Peyer's patch (tissue), 4 donors: ENCODE results near the gene TNNI3K. TPM values are rescaled to one million over a fixed set of nuclear protein-coding genes. Genes with fewer than 3 reads are reported as not detected.

Experiments
- DNase-seq, 3 donors: peaks; one replicate each; pipeline ENCODE4 v3.0.0-alpha.2; 2017 to 2019
- H3K27ac ChIP-seq, 4 donors: fragments of 200-600 bp; sonication (generic); one replicate each; pipeline ENCODE4 v1.5.1; 2016 to 2019
- H3K27me3 ChIP-seq, 2 donors: fragments of 200-600 bp; sonication (generic); one replicate each; pipeline ENCODE4 v1.5.1; 2019
- H3K36me3 ChIP-seq, 3 donors: fragments of 200-600 bp; sonication (generic); one replicate each; pipeline ENCODE4 v1.5.1; 2016 to 2019
- H3K4me1 ChIP-seq, 4 donors: fragments of 200-600 bp; sonication (generic); one replicate each; pipeline ENCODE4 v1.5.1; 2016 to 2019
- H3K4me3 ChIP-seq, 4 donors: fragments of 200-600 bp; sonication (generic); 1 replicate in 3 of 4; 2 replicates in 1 of 4; pipeline ENCODE4 v1.5.1; 2016 to 2019; ENCODE audit warnings: mild to moderate bottlenecking in 1 of 4
- H3K9me3 ChIP-seq, 4 donors: fragments of 200-600 bp; sonication (generic); one replicate each; pipeline ENCODE4 v1.5.1; 2016 to 2019; ENCODE audit warnings: mild to moderate bottlenecking in 1 of 4
- POLR2A ChIP-seq, 2 donors: fragments of 450-650 bp; IDR thresholded peaks; one replicate each; pipeline ENCODE4 v1.5.1; 2017; ENCODE audit warnings: antibody characterized with exemption in 2 of 2, mild to moderate bottlenecking in 2 of 2, moderate library complexity in 2 of 2
- total RNA-seq, 4 donors: library from RNA; depleted of rRNA; stranded (reverse); fragments of >200 nt; gene quantifications; one replicate each; pipeline ENCODE4 v1.1.0, GENCODE V29; 2016
- TF ChIP-seq, protein P1 (sequence below), 6 experiments: fragments of 450-650 bp in 4 of 6; fragments of 200-600 bp in 2 of 6; sonication (generic) in 1 of 6; IDR thresholded peaks; one replicate each; pipeline ENCODE4 v1.5.1; 2017 to 2019; ENCODE audit warnings: antibody characterized with exemption in 6 of 6, mild to moderate bottlenecking in 3 of 6, moderate library complexity in 1 of 6

The TNNI3K gene
- total RNA-seq, 4 donors from 2014 or later, result 2.0 TPM; not detected in 3

DNA sequence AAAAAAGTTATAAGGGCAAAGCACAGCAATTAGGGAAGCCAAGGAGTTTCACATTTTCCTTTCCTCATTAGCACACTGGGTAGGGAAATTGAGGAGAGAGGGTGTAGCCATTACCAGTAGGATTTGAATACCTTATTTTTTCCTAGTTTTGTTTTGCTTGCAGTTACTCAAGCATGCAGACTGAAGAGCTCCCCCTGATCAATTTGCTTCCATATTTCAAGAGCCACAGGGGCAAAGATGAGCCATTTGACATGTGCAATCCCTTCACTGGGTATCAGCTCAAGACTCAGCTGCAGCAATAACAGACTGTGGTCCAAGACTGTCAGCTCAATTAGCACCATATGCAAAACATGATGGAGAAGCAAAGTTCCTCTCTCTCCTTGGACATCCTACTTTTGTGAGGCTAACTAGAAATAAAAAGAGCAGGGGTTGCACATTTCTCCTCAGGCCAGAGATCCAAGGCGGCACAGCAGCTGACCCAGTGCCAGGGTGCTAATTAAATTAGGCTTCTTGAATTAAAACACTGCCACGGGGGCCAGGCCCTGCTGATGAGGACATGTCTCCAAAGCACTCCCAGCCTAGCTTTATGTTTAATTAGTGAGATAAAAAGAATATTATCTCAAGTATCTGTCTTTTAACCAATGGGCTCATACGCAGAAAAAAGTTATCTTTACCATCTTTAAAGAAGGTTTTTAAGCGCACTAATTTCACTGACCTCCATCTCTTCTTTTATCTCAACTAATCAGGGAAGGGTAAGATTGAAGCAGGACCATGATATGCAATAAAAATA is 314.0 kb downstream of the TNNI3K start:
- no peak for DNase-seq
- no peaks in the 10 kb centered on the region for H3K4me1 ChIP-seq
- H3K27me3 ChIP-seq, result no peaks in the 10 kb centered on the region
- TF ChIP-seq POLR2A (IDR thresholded peaks at IDR 0.05), result no peak
- TF ChIP-seq, protein P1, sequence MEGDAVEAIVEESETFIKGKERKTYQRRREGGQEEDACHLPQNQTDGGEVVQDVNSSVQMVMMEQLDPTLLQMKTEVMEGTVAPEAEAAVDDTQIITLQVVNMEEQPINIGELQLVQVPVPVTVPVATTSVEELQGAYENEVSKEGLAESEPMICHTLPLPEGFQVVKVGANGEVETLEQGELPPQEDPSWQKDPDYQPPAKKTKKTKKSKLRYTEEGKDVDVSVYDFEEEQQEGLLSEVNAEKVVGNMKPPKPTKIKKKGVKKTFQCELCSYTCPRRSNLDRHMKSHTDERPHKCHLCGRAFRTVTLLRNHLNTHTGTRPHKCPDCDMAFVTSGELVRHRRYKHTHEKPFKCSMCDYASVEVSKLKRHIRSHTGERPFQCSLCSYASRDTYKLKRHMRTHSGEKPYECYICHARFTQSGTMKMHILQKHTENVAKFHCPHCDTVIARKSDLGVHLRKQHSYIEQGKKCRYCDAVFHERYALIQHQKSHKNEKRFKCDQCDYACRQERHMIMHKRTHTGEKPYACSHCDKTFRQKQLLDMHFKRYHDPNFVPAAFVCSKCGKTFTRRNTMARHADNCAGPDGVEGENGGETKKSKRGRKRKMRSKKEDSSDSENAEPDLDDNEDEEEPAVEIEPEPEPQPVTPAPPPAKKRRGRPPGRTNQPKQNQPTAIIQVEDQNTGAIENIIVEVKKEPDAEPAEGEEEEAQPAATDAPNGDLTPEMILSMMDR (IDR thresholded peaks at IDR 0.05), result no peak
- H3K9me3 ChIP-seq, result no peaks in the 10 kb centered on the region
- no peak overlapping the region for H3K4me3 ChIP-seq
- H3K27ac ChIP-seq, result no peak overlapping the region
- no peaks in the 10 kb centered on the region for H3K36me3 ChIP-seq

DNA sequence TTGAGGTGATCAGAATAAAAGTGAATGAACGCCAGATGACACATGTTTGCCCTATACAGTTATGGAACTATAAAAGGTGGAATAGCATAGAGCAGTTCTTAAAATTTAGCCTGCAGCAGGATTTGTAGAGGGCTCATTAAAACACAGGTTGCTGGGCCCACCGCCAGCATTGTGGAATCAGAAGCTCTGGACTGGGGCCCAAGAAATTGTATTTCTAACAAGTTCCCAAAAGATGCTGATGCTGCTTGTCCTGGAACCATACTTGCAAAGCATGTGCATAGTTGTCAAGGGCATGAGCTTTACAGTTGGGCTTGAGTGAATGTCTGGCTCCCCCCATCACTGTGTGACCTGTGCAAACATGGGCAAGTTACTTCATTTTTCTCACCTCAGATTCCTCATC is 314.7 kb downstream of the TNNI3K start:
- no peaks in the 10 kb centered on the region for H3K9me3 ChIP-seq
- no peak overlapping the region for H3K4me3 ChIP-seq
- no peak overlapping the region for H3K27ac ChIP-seq
- no peak for DNase-seq
- no peaks in the 10 kb centered on the region for H3K4me1 ChIP-seq
- TF ChIP-seq POLR2A (IDR thresholded peaks at IDR 0.05), result no peak
- TF ChIP-seq, protein P1 (IDR thresholded peaks at IDR 0.05), result no peak
- no peaks in the 10 kb centered on the region for H3K27me3 ChIP-seq
- no peaks in the 10 kb centered on the region for H3K36me3 ChIP-seq

DNA sequence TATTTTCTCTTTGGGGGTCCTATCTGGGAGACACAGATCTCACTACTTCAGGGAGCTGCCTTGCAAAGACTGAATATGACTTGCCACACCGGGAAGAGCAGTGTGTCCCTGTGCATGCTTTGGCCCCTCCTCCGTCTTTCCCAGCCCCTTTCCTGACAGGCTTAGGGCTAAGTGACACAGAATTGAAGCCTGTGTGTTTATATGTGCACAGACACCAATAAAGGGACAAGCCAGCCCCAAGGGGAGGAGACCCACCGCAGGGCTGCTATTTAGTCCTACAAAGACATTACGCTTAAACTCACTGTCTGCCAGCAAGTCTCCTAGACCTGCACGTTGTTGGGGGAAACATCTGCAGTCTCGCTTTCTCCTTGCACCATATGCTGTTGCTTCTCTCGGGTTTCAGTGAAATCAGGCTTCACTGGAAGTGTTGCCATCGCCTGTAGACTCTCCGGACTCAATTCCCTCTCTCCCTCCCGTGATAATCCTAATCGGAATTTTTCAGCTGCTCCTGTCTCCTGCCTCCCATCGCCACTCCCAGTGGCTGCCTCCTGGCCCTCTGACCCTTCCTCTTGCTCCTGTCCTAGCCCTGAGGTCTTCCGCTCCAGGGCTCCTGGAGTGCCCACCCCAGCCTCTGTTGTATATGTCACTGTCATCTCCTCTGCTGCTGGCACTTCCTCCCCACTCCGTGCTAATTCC is 335.8 kb downstream of the TNNI3K start:
- Histone ChIP-seq H3K4me1 (no peaks in the 10 kb centered on the region), H3K27ac (no peak overlapping the region), H3K4me3 (no peak overlapping the region), H3K9me3 (no peaks in the 10 kb centered on the region), H3K36me3 (no peaks in the 10 kb centered on the region), H3K27me3 (no peaks in the 10 kb centered on the region)
- no peak for DNase-seq
- TF ChIP-seq, protein P1 (IDR thresholded peaks at IDR 0.05), result no peak
- no peak for TF ChIP-seq POLR2A (IDR thresholded peaks at IDR 0.05)

DNA sequence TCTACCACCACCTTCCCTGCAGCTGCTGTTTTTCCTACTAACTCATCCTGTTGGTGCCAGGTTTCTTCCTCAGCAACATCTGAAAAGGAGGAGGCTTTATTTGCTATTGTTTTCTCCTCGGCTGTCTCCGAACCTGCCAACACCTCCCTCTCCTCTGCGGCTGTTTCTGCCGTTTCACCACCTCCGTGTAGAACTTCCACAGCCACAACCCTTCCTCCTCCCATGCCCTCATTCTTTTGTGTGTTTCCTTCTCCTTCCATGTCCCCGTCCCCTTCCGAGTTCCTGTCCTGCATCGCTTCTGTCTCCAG is 336.3 kb downstream of the TNNI3K start:
- Histone ChIP-seq H3K9me3 (no peaks in the 10 kb centered on the region), H3K4me3 (no peak overlapping the region), H3K36me3 (no peaks in the 10 kb centered on the region), H3K27me3 (no peaks in the 10 kb centered on the region), H3K27ac (no peak overlapping the region), H3K4me1 (no peaks in the 10 kb centered on the region)
- no peak for TF ChIP-seq POLR2A (IDR thresholded peaks at IDR 0.05)
- TF ChIP-seq, protein P1 (IDR thresholded peaks at IDR 0.05), result no peak
- DNase-seq, result no peak

DNA sequence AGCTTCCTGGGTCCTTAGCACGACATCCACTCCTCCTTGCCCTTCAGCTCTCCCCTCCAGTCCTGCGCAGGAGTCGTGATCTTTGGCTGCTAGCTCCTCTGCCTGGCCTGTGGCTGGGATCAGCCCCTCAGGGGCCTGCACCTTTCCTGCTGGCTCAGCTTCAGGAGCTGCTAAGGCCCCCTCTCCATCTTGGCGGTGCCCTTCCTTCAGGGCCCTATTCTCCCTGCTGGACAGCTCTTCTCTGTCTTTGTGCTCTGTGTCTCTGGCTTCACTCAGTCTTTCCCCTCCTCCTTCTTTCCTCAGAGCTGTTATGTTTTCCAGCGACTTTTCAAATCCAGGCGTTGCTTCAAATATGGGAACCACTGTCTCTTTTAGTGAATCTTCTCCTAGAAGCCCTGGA is 336.7 kb downstream of the TNNI3K start:
- no peaks in the 10 kb centered on the region for H3K9me3 ChIP-seq
- no peak for TF ChIP-seq POLR2A (IDR thresholded peaks at IDR 0.05)
- TF ChIP-seq, protein P1 (IDR thresholded peaks at IDR 0.05), result no peak
- no peaks in the 10 kb centered on the region for H3K27me3 ChIP-seq
- H3K27ac ChIP-seq, result no peak overlapping the region
- no peaks in the 10 kb centered on the region for H3K4me1 ChIP-seq
- no peaks in the 10 kb centered on the region for H3K36me3 ChIP-seq
- H3K4me3 ChIP-seq, result no peak overlapping the region
- no peak for DNase-seq
